GM21381 (cell line): ENCODE measurements around the gene FRYL.
"Not testable (repeated sequence)": the region's sequence is repeated elsewhere in the genome, so short reads cannot be mapped to it uniquely, and the experiment has no call there.

ENCODE experiments used
- ATAC-seq: cut with Tn5 transposase; IDR thresholded peaks from one replicate; pipeline ENCODE4 v1.9.1; 2021; ENCODE audit warnings: mild to moderate bottlenecking, moderate library complexity; ENCODE audit not compliant: unreplicated experiment

Gene FRYL

GRCh38 chr4:48704091-48704802, 75.8 kb downstream of the FRYL start:
- ATAC-seq = no peak

DNA sequence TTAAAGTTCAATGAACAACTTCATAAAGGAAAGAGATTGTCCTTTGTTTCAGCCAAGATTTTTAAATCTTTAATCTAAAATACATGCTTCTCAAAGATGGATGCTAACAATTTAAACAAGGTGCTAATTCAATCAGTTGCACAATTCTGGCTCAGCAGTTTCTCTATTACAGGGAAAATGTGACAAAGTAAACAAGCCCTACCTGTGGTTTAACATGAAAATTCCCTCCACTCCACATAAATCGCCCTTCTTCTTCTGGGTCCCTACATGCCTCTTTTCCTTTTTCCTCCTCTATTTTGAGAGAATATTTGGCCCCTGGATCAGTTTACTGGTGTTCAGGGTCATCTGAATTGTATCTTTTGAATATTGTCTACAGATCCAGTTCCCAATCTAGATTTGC, 80.6 kb downstream of the FRYL start:
- no peak for ATAC-seq

DNA sequence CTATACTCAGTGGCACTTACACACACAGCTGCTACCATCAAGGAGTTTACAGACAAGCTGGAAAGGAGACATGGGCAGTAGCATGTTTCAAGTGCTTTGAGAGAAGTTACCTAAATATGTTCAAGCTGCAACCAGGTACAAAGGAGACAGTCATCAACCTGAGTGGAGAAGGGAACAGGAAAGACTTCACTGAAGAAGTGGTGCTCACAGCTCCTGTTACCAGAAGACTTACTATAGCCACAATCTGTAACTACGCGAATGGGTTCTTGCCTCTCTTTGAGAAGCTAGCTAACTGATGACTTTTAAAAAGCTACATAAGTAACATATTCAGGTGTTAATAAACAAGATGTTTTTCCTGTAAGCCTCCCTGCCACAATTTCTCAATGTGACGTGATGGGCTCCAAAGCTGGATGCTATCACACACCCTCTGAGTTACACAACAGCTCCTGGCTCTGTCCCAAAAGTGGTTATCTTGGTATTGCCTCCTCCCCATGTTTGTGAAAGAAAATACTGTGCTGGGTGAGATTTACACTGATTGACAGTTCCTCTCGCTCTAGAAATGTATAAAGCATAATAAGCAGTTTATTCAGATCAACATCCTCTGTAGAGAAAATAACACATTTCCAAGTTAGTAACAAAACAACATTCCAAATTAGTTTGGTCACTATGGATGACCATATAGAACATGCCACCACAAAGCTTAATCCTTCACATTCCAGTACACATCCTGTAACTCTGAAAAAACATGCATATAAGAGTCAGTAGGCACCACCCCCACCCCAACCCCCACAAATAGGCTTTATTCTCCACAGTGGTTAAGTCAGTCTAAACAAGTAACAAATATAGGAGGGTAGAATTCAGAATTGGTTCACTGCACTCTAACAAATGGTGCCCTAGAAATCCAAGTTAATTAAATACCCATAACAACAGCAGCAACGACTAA, 81.8 kb downstream of the FRYL start:
- ATAC-seq = no peak

DNA sequence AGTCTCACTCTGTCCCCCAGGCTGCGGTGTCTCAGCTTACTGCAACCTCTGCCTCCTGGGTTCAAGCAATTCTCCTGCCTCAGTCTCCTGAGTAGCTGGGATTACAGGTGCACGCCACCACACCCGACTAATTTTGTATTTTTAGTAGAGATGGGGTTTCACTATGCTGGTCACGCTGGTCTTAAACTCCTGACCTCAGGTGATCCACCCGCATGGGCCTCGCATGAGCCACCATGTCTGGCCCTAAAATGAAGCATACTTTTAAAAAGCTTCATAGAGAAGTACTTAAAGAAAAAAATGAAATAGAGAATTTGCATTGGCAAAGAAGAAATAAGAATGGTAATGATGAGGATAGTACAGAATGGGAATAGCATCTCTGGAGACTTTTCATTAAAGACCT, 82.6 kb downstream of the FRYL start:
- ATAC-seq = not testable (repeated sequence)

GRCh38 chr4:48694824-48695223, 85.3 kb downstream of the FRYL start:
- no peak for ATAC-seq

- ATAC-seq = no peak
Measured at GRCh38 chr4:48693856-48694574, 86.1 kb downstream of the FRYL start.

DNA sequence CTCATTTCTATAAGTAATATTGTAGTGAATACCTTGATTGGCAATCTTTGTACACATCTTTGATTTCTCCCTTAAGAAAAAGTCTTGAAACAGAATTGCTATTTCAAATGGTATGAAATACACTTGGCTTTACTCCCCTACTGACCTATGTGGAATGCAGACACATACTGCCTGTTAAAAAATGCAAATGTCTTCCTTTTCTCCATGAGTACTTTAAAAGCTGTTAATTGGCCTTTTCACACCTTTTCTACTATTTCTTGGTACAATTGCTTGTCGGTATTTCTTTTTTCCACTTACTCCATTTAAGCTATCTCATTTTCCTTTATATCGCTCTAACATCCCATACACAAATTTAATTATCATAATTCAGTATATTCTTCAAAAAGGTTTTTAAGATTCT, 87.2 kb downstream of the FRYL start:
- ATAC-seq = no peak

GRCh38 chr4:48692044-48692443, 88.0 kb downstream of the FRYL start:
- no peak for ATAC-seq

- no peak for ATAC-seq
Measured at GRCh38 chr4:48688953-48689352, 91.1 kb downstream of the FRYL start.

DNA sequence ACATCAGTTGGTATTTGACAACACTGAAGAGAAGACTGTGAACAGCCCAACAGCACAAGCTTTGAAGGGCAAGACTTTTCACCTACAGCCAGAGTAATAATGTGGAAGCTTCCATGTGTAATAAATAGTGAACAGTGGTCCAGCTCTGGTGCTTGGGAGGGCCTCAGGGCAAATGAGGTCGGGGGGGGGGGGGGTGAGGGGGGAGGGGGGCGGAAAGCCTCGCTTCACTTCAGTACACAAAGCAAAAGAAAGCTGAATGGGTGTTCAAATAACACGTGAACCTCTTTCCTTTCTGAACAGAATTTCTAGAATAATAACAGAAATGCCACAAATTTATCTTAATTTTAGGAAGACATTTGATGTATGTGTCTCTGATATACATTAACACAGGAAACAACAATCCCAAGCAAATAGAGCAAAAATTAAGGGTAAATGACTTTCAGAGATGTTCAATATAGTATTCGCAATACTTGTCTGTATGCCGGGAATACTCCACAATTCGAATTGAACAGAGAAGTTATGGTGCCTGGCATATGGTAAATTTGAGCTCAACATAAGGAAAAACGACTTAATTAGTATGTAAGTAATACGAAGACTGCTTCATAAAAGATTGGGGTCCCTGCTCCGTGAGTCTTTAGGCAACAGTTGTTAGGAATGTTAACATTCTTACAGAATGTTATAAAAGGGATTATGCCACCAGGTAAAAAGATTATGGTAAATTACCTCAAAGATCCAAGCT, 92.6 kb downstream of the FRYL start:
- no peak for ATAC-seq

- no peak for ATAC-seq
Measured at GRCh38 chr4:48686369-48686768, 93.7 kb downstream of the FRYL start.

DNA sequence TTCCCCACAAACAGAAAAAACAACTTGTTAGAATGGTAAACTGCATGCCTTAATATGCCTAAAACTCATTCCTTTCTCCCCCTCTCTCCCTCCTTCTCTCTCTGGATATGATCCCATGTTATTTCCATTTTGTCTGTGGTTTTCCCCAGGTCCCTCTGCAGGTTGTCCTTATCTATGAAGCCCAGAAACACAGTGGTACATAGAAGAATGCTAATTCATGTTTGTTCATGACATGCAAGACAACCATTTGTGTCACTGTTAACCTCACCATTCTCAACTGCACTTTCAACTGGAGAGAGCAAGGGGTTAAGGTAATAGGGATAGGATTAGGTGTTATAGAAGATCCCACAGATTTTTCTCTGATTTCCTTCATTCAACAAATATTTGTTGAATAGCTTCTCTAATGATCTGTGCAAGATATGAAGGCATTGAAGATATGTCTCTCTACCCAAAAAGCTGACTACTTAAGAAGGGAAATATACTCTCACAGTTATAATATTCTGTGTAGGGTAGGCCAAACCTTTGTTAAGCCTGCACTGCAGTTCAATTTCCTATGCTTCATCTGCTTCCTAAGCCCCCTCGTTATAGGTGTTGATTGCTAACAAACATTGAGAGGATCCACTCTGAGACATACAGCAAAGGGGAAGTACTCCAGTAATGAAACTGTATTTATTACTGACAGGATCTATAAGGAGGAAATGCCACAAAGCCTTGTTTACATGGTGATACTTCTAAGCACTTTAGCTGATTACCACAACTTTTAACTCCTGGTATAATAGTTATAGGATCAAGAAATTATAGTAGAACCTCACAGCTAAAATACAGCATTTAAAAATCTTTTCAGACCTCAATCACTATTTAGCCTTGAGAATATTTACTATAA, 96.1 kb downstream of the FRYL start:
- ATAC-seq = peak; percentile 77

GRCh38 chr4:48682870-48683269, 97.2 kb downstream of the FRYL start:
- not testable (repeated sequence) for ATAC-seq

DNA sequence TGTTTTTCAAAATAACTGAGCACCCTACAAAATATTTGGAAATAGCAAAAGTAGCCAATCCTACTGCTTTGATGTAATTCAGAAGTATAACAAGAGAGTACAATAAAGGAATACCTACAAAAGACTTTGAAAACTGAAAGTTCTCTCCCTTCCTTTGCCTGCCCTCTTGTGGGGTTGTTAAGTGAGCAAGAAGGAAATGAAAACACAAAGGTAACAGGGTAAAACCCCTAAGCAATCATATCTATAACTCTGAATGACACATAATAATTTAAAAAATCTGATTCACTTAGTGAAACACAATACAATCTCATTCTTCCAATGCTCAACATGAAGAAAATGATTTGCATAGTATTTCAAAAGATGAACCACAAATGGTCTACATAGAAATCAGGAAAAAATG, 98.2 kb downstream of the FRYL start:
- peak; percentile 69 for ATAC-seq

DNA sequence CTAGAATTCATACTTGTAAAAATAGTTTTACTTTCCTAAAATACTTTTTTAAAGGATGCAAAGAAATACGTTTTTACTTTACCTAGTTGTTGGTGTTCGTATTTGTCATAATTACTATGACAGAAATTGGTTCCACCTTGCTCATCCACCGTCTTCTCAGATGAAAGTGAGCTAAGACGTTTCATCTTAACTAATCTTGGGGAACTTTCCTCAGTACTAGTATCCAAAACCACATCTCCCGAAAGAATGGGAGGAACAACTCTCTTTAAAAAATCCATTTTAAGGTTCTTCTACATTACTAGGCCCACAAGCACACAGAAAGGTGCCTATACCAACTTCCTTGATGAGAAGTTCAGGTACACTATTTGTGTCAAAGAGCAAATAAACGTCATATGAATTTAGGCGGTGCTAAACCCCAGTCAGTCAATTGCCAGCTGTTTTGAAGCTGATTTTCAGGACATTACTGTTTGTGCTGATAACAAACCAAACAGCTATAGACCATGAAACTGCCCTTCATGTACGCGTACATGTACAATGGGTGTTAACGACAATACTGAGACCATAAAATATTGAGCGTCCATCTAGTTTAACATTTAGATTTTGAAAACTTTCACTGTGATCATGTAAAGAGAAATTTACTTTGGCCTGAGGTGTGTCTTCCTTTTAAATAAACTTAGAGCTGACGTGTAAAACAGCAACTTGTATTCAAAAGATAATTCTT, 99.1 kb downstream of the FRYL start:
- no peak for ATAC-seq

DNA sequence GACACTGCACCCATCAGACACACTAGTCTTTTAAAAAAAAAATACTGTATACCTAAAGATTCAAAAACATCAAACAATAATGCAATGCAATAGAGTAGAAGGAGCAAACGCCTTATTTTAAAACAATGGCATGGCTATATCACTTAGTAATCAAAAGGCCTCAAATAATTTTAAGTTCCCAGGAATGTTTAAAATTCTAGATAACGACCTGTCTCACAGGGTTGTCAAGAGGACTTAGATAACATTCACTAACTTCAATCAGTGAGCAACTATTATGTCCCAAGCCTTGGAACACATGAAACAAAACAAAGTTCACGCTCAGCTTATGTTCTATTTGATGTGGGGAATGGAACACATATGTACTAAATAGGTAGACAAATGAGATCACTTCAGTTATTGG, 106.5 kb downstream of the FRYL start:
- ATAC-seq = no peak

DNA sequence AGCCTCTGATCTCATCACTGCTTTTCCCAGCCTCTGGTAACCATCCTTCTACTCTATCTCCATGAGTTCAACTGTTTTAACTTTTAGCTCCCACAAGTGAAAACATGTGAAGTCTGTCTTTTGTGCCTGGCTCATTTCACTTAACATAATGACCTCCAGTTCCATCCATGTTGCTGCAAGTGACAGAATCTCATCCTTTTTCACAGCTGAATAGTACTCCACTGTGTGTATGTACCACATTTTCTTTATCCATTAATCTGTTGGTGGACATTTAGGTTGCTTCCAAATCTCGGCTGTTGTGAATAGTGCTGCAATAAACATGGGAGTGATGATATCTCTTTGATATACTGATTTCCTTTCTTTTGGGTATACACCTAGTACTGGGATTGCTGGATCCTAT, 109.5 kb downstream of the FRYL start:
- no peak for ATAC-seq

DNA sequence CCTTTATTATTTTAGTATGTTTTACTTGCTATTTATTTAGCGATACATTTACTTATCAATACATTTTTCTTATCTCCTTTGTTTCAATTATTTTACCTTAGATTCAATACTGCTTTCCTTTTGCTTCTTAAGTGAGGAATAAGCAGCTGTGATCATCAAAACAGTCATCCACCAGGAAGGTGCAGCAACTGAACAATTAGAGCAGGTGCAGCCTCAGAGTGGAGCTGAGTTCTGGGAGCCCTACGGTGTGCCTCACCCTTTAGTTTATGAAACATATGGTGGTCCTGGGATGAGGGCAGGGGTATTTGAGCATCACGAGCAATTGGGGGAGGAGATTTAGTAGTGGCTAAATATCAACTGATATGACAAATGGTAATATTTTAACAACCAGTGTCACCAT, 111.0 kb downstream of the FRYL start:
- ATAC-seq = no peak
